DOHH2 (cell line): Measurements from ENCODE around the gene LDLRAD4.

Experiments
- CTCF ChIP-seq: fragments of 200-600 bp; sonication (generic); IDR thresholded peaks from one replicate; pipeline ENCODE4 v1.5.1; 2014; ENCODE audit warnings: antibody characterized with exemption, mild to moderate bottlenecking, low read depth, low read length; ENCODE audit not compliant: poor library complexity, severe bottlenecking
- EZH2phosphoT487 ChIP-seq: fragments of 200-600 bp; sonication (generic); IDR thresholded peaks from 2 replicates; pipeline ENCODE4 v1.6.1; 2017; ENCODE audit warnings: borderline replicate concordance, mild to moderate bottlenecking, antibody characterized with exemption, low read length, moderate library complexity, mixed read lengths

- no peak for TF ChIP-seq CTCF
- no peak for TF ChIP-seq EZH2phosphoT487
Measured at GRCh38 chr18:13356032-13356431, 137.5 kb downstream of the LDLRAD4 start.
